ENCODE results near the gene CBX4. TPM values are rescaled to one million over a fixed set of nuclear protein-coding genes. Genes with fewer than 3 reads are reported as not detected.

Gene CBX4
- total and polyA plus RNA-seq, 7 donors: 3.5 to 14.2 (median 7.6) TPM

DNA sequence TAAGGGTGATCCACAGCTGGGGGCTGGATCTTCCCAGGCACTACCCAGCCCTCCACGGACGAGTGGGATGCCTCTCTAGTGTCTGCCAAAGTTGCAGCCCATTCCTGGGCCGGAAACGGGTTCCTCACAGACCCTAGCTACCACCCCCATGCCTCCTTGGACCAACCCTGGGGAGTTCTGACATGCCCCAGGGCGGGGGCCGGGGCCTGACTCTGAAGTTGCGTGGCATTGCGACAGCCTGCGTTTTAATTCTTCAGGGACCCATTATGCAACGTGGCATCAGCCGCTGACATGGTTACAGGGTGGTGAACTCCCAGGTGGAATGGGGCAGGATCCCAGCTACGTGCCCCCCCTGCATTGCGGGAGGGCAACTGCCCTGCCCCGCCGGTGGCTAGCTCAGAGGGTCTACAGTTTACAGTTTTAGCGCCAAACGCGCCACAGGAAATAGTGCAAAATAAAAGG is 2.7 kb downstream of the CBX4 start:
- DNase-seq: no peak
- Histone ChIP-seq H3K4me3 (peak overlapping the region in 3 of 4 donors; percentile 75 to 84 (median 76)), H3K36me3 (peaks cover 9 to 26% (median 16%) of the 10 kb centered on the region in 4 donors), H3K27ac (peak overlapping the region in 1 of 4 donors; percentile 90), H3K27me3 (peaks cover 17 to 50% (median 31%) of the 10 kb centered on the region in 3 donors), H3K4me1 (peaks cover 0 to 67% (median 61%) of the 10 kb centered on the region in 4 donors), H3K9me3 (no peaks in the 10 kb centered on the region)
- no peak for TF ChIP-seq EP300 (IDR thresholded peaks at IDR 0.05)
- intact Hi-C loops (cut with DNase I): loop anchor here (5.0 kb wide), 1 partner anchor 59 kb away; the partner anchor contains the start of gene CBX2
- 12 to 28% methylated on average over 18 of the region's 18 CpGs for WGBS, 2 donors

DNA sequence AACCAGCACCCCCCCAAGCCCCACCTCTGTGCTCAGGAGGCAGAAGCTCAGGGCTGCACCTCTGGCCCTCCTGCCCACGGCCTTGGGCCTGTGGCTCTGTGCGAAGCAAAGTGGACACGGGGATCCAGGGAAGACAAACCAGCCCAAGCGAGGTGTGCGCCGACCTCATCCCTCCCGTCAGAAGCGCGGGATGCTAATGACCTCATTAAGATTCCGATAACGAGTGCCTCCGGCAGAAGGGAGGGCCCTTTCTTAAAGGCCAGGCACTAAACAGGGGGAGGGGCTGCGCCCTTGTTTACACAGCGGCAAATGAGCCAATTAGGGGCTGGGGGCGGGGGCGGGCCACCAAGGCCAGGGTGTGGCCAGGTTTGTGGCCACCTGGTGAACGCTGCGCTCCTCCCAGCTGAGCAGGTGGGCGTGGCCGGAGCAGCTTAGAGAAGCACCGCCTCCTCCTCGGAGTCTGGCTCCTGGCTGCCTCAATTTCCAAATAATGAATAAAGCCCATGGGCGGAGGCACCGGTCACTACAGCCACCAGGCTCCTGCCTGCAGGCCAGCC is 3.2 kb downstream of the CBX4 start:
- no peak overlapping the region for H3K27ac ChIP-seq
- no peak for DNase-seq
- peaks cover 9 to 26% (median 16%) of the 10 kb centered on the region in 4 donors for H3K36me3 ChIP-seq
- H3K9me3 ChIP-seq: no peaks in the 10 kb centered on the region
- H3K4me3 ChIP-seq: no peak overlapping the region
- H3K27me3 ChIP-seq: peaks cover 11 to 45% (median 26%) of the 10 kb centered on the region in 3 donors
- H3K4me1 ChIP-seq: peaks cover 0 to 65% (median 61%) of the 10 kb centered on the region in 4 donors
- whole genome bisulfite sequencing, 2 donors: 16 to 70% methylated on average over 24 of the region's 24 CpGs
- intact Hi-C loops (cut with DNase I): loop anchor here (5.0 kb wide), 1 partner anchor 59 kb away; the partner anchor contains the start of gene CBX2
- TF ChIP-seq, protein P1, sequence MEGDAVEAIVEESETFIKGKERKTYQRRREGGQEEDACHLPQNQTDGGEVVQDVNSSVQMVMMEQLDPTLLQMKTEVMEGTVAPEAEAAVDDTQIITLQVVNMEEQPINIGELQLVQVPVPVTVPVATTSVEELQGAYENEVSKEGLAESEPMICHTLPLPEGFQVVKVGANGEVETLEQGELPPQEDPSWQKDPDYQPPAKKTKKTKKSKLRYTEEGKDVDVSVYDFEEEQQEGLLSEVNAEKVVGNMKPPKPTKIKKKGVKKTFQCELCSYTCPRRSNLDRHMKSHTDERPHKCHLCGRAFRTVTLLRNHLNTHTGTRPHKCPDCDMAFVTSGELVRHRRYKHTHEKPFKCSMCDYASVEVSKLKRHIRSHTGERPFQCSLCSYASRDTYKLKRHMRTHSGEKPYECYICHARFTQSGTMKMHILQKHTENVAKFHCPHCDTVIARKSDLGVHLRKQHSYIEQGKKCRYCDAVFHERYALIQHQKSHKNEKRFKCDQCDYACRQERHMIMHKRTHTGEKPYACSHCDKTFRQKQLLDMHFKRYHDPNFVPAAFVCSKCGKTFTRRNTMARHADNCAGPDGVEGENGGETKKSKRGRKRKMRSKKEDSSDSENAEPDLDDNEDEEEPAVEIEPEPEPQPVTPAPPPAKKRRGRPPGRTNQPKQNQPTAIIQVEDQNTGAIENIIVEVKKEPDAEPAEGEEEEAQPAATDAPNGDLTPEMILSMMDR (IDR thresholded peaks at IDR 0.05): no peak
- no peak for TF ChIP-seq EP300 (IDR thresholded peaks at IDR 0.05)
- TF ChIP-seq POLR2A (IDR thresholded peaks at IDR 0.05): no peak
- TF ChIP-seq POLR2AphosphoS5 (IDR thresholded peaks at IDR 0.05): no peak

DNA sequence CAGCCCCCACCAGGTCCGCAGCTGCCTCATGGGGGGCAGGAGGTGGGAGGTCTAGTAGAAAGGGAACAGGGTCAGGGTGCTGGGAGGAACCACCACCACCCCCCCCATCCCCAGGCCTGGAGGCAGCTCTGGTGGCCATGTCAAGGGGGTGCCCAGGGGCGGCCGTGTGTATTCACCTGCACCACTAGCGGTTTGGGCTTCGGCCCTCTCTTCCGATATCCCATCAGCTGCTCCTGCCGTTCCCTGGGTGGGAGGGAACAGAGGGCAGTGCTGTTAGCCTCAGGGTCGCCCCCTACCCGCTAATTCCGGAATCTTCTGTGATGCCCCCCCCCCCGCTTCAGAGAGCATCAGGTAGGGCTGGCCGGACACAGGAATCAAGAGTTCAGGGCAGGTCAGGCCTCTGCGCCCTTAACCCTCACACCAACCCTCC is 3.8 kb downstream of the CBX4 start:
- no peak overlapping the region for H3K4me3 ChIP-seq
- DNase-seq: no peak
- peaks cover 0 to 61% (median 55%) of the 10 kb centered on the region in 4 donors for H3K4me1 ChIP-seq
- WGBS, 2 donors: 69 to 86% methylated on average over 13 of the region's 13 CpGs
- peaks cover 9 to 26% (median 16%) of the 10 kb centered on the region in 4 donors for H3K36me3 ChIP-seq
- no peaks in the 10 kb centered on the region for H3K9me3 ChIP-seq
- H3K27me3 ChIP-seq: peaks cover 6 to 39% (median 21%) of the 10 kb centered on the region in 3 donors
- intact Hi-C loops (cut with DNase I): loop anchor here (5.0 kb wide), 1 partner anchor 58 kb away; the partner anchor contains the start of gene CBX2
- no peak overlapping the region for H3K27ac ChIP-seq
- TF ChIP-seq EP300 (IDR thresholded peaks at IDR 0.05) (no peak), POLR2A (IDR thresholded peaks at IDR 0.05) (no peak), POLR2AphosphoS5 (IDR thresholded peaks at IDR 0.05) (no peak)
- TF ChIP-seq, protein P1 (IDR thresholded peaks at IDR 0.05): no peak

DNA sequence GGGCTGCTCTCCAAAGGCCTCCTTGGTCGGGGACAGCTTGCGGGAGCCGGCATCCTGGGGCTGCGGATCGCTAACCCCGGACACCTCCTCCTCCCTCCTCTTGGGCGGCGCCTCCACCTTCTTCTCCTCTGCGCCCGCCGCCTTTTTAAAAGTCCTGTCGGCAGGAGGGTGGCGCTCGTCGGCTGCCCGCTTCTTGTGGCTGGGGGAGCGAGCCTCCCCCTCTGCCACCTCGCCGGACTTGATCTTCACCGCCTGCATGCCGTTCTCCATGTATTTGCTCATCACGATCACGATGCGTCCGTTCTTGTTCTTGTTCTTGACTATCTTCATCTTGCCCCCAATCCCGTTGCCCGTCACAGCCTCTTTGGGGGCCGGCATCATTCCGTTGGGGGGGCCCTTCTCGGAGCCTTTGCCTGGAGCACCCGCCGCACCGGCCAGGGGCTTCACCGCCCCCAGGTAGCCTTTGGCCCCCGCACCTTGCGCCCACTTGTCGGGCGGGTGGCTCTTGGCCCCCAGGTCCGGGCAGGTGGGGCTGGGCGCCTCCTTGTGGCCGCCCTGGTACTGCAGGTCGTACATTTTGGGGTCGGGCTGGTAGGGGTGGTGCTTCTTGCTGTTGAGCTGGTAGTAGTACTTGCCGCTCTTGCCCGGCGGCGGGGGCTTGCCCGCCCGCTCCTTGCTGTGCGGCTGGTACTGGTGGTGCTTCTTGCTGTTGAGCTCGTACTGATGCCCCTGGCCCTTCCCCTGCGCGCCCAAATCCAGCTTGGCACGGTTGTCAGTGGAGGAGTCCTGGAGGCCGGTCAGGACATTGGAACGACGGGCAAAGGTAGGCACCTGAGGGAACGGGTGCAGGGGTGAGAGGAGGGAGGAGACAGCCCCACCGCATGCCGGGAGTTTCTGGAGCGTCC is 4.4 kb downstream of the CBX4 start:
- Histone ChIP-seq H3K36me3 (peaks cover 9 to 26% (median 16%) of the 10 kb centered on the region in 4 donors), H3K27ac (no peak overlapping the region), H3K4me3 (no peak overlapping the region), H3K27me3 (peaks cover 0 to 33% (median 15%) of the 10 kb centered on the region in 3 donors), H3K4me1 (peaks cover 0 to 54% (median 49%) of the 10 kb centered on the region in 4 donors), H3K9me3 (no peaks in the 10 kb centered on the region)
- intact Hi-C loops (cut with DNase I): loop anchor here (5.0 kb wide), 1 partner anchor 58 kb away; the partner anchor contains the start of gene CBX2
- 91 to 92% methylated on average over 61 of the region's 61 CpGs for WGBS, 2 donors
- no peak for DNase-seq
- TF ChIP-seq, protein P1 (IDR thresholded peaks at IDR 0.05): peak; percentile 20 to 56 (median 44)
- TF ChIP-seq POLR2AphosphoS5 (IDR thresholded peaks at IDR 0.05): no peak
